ENCODE results near the gene HOMER2. TPM values are rescaled to one million over a fixed set of nuclear protein-coding genes. Genes with fewer than 3 reads are reported as not detected.
"Not testable (repeated sequence)": the region's sequence is repeated elsewhere in the genome, so short reads cannot be mapped to it uniquely, and the experiment has no call there.

HOMER2 gene
- total RNA-seq (ENCODE audit: low replicate concordance) = 18.8 and 23.4 TPM in 2 replicates
- long read RNA-seq, partial matches to known transcripts = 1 of 5 reads
- long read RNA-seq, other reads (novel, unspliced or antisense) = 2 of 5 reads

DNA sequence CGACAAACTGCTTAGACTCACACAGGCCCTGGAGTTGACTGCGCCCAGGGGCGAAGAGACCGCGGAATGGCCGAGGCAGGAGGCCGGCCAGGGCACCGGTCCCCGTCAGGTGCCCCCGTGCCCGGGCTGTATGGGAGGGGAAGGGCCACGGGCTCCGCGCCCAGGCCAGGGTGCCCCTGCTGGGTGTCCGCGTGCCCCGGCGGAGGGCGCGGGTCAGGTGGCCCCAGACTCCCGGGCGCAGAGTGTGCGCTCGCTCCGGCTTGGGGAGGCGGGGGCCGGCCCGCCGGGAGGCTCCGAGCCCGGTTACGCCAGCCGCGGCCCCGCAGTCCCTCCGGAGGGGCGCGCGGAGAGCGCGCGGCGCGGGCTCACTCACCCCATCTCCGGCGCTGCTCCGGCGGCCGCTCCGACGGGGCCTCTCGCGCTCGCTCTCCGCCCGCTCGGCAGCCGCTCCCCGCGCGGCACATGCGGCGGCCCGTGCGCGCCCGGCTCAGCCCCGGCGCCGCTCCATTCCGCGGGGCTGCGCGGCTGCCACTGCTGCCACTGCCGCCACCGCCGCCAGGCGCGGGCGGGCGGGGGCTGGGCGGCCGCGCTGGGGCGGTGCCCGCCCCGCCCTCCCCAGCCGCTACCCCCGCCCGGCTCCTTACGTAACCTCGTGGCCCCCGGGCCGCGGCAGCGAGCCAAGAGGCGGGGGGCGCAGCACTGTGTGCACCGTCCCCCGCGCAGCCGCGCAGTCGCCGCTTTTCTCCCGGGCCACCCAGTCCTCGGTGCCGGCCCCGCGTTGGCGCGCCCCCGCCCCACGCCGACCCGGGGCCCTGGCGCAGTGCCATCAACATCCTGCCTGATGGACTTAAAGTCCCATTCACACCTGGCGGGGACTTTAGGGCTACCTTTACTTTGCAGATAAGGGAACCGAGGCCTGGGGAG is at the start of gene HOMER2:
TSS of gene HOMER2 (minus strand) at position 563 of the 924 bp plus-strand sequence. CDS start at position 378, 185 bp downstream.
- TF ChIP-seq, protein P1, sequence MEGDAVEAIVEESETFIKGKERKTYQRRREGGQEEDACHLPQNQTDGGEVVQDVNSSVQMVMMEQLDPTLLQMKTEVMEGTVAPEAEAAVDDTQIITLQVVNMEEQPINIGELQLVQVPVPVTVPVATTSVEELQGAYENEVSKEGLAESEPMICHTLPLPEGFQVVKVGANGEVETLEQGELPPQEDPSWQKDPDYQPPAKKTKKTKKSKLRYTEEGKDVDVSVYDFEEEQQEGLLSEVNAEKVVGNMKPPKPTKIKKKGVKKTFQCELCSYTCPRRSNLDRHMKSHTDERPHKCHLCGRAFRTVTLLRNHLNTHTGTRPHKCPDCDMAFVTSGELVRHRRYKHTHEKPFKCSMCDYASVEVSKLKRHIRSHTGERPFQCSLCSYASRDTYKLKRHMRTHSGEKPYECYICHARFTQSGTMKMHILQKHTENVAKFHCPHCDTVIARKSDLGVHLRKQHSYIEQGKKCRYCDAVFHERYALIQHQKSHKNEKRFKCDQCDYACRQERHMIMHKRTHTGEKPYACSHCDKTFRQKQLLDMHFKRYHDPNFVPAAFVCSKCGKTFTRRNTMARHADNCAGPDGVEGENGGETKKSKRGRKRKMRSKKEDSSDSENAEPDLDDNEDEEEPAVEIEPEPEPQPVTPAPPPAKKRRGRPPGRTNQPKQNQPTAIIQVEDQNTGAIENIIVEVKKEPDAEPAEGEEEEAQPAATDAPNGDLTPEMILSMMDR (conservative IDR thresholded peaks at IDR 0.05) = peak; percentile 16
- H3K27me3 Mint-ChIP-seq = no peaks in the 10 kb centered on the region
- peak within 1 kb of the TSS; percentile 78 for H3K4me3 Mint-ChIP-seq
- H3K27ac Mint-ChIP-seq = peak within 1 kb of the TSS; percentile 80
- peak; percentile 72 for DNase-seq (ENCODE audit: extremely low spot score, unreplicated experiment)
- H3K36me3 Mint-ChIP-seq = no peaks in the 10 kb centered on the region
- no peaks in the 10 kb centered on the region for H3K9me3 Mint-ChIP-seq
- H3K4me1 Mint-ChIP-seq (ENCODE audit: unreplicated experiment) = no peaks in the 10 kb centered on the region

DNA sequence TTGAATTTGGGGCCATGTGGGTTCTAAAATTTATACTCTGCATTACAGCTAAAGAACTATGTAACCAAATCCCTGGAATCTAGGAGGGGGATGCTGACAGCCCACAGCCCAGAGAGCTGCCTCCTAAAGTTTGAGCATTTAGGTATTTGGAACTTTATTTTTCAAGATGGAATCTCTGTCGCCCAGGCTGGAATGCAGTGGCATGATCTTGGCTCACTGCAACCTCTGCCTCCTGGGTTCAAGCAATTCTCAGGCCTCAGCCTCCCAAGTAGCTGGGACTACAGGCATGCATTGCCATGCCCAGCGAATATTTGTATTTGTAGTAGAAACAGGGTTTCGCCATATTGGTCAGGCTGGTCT is 48.1 kb upstream of the HOMER2 start:
- not testable (repeated sequence) for H3K27ac Mint-ChIP-seq; H3K4me1 Mint-ChIP-seq (ENCODE audit: unreplicated experiment); DNase-seq (ENCODE audit: extremely low spot score, unreplicated experiment); H3K27me3 Mint-ChIP-seq; H3K4me3 Mint-ChIP-seq; H3K9me3 Mint-ChIP-seq; H3K36me3 Mint-ChIP-seq

DNA sequence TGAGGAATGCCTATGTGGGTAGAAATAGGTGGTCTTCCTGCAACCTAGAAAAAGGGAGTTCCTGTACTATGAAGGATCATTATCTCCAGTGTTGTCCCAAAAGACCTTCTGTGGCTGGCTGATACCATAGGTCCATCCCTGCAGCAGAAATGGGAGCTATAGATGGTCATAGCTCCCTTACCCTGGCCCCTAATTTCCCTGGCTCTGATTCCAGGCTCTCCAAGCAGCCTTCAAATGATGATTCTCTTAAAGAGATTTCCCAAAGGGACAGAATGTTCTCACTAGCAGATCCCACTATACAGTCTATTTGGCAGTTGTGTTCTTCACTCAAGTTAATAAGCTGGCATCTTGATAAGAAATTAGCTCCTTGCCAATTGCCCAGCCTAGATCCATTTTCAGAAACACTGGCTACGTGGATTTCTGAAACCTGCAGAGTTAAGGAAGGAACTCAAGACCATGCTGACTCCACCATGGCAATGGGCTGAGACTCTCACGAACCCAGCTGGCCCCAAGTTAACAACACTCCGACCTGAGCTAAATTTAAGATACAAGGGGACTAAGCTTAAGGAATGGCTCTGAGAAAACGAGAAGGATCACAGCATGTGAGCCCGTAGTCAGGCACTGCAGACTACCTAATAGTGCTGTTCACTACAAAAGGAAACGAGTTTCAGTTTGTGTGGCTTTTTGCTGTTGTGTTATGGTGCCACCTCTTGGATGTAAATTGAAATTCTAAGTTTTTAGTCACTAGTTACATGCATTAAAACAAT is 47.6 kb upstream of the HOMER2 start:
- no peak for DNase-seq (ENCODE audit: extremely low spot score, unreplicated experiment)
- no peaks in the 10 kb centered on the region for H3K36me3 Mint-ChIP-seq
- no peaks in the 10 kb centered on the region for H3K27me3 Mint-ChIP-seq
- no peaks in the 10 kb centered on the region for H3K9me3 Mint-ChIP-seq
- H3K4me1 Mint-ChIP-seq (ENCODE audit: unreplicated experiment) = peaks cover 7% of the 10 kb centered on the region
- H3K4me3 Mint-ChIP-seq = peak overlapping the region; percentile 29
- TF ChIP-seq, protein P1 (conservative IDR thresholded peaks at IDR 0.05) = peak; percentile 68
- H3K27ac Mint-ChIP-seq = no peak overlapping the region

DNA sequence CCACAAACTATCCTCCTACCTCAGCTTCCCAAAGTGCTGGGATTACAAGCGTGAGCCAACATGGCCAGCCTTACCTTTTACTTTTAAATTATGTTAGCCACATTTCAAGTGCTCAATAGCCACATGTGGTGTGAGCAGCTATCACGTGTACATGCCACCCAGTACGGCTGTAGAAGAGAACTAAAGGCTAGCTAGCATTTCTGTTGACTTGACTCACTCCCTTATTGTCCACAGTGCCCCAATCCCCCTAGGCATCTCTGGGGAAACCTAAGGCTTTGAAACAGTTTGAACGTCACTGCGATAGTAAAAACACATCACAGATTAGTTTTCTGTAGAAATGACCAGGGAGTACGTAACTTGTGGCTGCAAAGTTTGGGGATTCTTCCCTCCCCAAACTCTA is 46.9 kb upstream of the HOMER2 start:
- no peaks in the 10 kb centered on the region for H3K36me3 Mint-ChIP-seq
- no peak overlapping the region for H3K27ac Mint-ChIP-seq
- no peaks in the 10 kb centered on the region for H3K27me3 Mint-ChIP-seq

DNA sequence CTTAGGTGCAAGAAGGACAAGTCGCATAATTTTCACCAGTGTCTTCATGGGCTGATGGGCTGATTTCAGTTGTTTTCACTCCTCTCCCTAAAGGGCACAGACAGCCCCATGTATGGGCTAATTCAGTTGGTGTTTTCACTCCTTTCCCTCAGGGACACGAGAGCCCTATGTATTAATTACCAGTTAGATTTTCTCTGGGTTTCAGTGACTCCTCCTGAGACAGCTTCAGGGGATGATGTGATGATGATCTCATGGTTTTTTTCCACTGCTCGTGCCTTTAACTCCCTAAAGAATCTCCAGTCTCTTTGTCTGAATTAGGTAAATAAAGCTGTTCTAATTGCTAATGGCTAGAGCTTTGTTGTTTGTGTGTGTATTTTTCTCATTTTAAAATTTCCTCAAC is 43.4 kb upstream of the HOMER2 start:
- DNase-seq (ENCODE audit: extremely low spot score, unreplicated experiment) = no peak
- Mint-ChIP-seq H3K27me3 (no peaks in the 10 kb centered on the region), H3K9me3 (no peaks in the 10 kb centered on the region), H3K36me3 (peaks cover 5% of the 10 kb centered on the region), H3K4me1 (ENCODE audit: unreplicated experiment) (peaks cover 7% of the 10 kb centered on the region), H3K27ac (no peak overlapping the region), H3K4me3 (no peak overlapping the region)
- TF ChIP-seq, protein P1 (conservative IDR thresholded peaks at IDR 0.05) = no peak

More for the DNA sequence above, 46.9 kb upstream of the HOMER2 start:
- no peak overlapping the region for H3K4me3 Mint-ChIP-seq
- H3K9me3 Mint-ChIP-seq = no peaks in the 10 kb centered on the region
- H3K4me1 Mint-ChIP-seq (ENCODE audit: unreplicated experiment) = peaks cover 7% of the 10 kb centered on the region
- TF ChIP-seq, protein P1 (conservative IDR thresholded peaks at IDR 0.05) = no peak
- no peak for DNase-seq (ENCODE audit: extremely low spot score, unreplicated experiment)
